Lower leg skin (tissue), 3 donors: ENCODE data around the gene NTN4.

Source experiments
- CTCF ChIP-seq, 3 donors: fragments of 450-650 bp; IDR thresholded peaks; one replicate each; pipeline ENCODE4 v1.5.1; 2016; ENCODE audit warnings: antibody characterized with exemption in 3 of 3, mild to moderate bottlenecking in 3 of 3, moderate library complexity in 2 of 3
- POLR2A ChIP-seq, 2 donors: fragments of 450-650 bp; IDR thresholded peaks; one replicate each; pipeline ENCODE4 v1.6.1; 2016 to 2017; ENCODE audit warnings: antibody characterized with exemption in 2 of 2, mild to moderate bottlenecking in 1 of 2, moderate library complexity in 1 of 2

GRCh38 chr12:95820096-95820703, 29.6 kb upstream of the NTN4 start:
- TF ChIP-seq CTCF (IDR thresholded peaks at IDR 0.05) (no peak), POLR2A (IDR thresholded peaks at IDR 0.05) (no peak)
